BLaER1 (cell line): ENCODE measurements around the gene ARL2BP.

Experiments
- H3K27ac ChIP-seq: shearing (Covaris generic); formaldehyde crosslinking; 2 replicates; pipeline ENCODE4 v1.8.1; 2022
- H3K27me3 ChIP-seq: shearing (Covaris generic); formaldehyde crosslinking; 2 replicates; pipeline ENCODE4 v1.8.1; 2022
- H3K36me3 ChIP-seq: shearing (Covaris generic); formaldehyde crosslinking; 2 replicates; pipeline ENCODE4 v1.8.1; 2022
- H3K4me1 ChIP-seq: shearing (Covaris generic); formaldehyde crosslinking; 2 replicates; pipeline ENCODE4 v1.8.1; 2022
- H3K4me2 ChIP-seq: shearing (Covaris generic); formaldehyde crosslinking; 2 replicates; pipeline ENCODE4 v1.8.1; 2022
- H3K4me3 ChIP-seq: shearing (Covaris generic); formaldehyde crosslinking; 2 replicates; pipeline ENCODE4 v1.8.1; 2022
- H3K9ac ChIP-seq: shearing (Covaris generic); formaldehyde crosslinking; 2 replicates; pipeline ENCODE4 v1.8.1; 2022
- H3K9me3 ChIP-seq: shearing (Covaris generic); formaldehyde crosslinking; 2 replicates; pipeline ENCODE4 v1.8.1; 2022
- H4K20me1 ChIP-seq: shearing (Covaris generic); formaldehyde crosslinking; 2 replicates; pipeline ENCODE4 v1.8.1; 2022
- Cebpa-rat ChIP-seq: shearing (Covaris generic); IDR thresholded peaks from 2 replicates; pipeline ENCODE4 v1.8.1; 2022

The ARL2BP gene

DNA sequence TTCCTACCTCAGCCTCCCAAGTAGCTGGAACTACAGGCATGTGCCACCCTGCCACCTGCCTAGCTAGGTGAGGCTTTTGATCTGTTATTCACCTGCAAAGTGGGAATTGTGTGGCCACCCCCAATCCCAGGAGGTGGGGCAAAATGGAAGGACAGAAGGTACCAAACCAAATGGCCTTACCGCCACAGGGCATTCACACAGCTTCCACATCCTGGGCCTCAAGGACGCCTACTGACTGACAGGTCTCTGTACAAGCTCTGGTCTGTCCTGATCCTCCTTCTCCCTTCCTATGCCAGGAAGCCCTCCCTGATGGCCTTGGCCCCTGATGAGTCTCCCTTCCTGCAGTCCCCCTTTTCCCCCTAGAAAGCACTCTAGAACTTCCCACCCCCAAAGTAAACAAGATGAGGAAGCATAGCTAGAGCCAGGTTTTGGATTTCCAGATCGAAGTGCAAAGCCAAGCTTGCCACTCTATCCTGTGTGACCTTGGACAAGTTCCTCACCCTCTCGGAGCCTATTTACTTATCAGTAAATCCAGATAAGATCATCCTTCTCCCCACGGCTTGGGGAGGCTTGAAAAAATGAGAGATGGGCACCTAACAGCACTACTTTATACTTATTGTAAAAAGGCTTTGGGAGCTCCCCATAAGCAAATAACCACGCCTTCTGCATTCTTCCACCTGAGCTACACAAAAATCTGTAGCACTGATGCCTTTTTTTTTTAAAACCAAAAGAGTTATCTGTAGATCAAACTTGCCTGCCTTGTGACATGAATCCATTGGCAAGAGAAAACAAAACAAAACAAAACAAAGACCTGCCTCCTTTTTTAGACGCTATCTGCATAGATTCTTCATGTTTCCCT is 35.0 kb downstream of the ARL2BP start:
- TF ChIP-seq Cebpa-rat, result no peak
- peaks cover 24% of the 10 kb centered on the region for H3K27me3 ChIP-seq
- H3K27ac ChIP-seq, result no peak overlapping the region
- no peak overlapping the region for H3K4me2 ChIP-seq
- H3K9me3 ChIP-seq, result no peaks in the 10 kb centered on the region
- H3K36me3 ChIP-seq, result no peaks in the 10 kb centered on the region
- H3K9ac ChIP-seq, result no peak overlapping the region
- H3K4me3 ChIP-seq, result no peak overlapping the region
- no peaks in the 10 kb centered on the region for H4K20me1 ChIP-seq
- peaks cover 31% of the 10 kb centered on the region for H3K4me1 ChIP-seq

DNA sequence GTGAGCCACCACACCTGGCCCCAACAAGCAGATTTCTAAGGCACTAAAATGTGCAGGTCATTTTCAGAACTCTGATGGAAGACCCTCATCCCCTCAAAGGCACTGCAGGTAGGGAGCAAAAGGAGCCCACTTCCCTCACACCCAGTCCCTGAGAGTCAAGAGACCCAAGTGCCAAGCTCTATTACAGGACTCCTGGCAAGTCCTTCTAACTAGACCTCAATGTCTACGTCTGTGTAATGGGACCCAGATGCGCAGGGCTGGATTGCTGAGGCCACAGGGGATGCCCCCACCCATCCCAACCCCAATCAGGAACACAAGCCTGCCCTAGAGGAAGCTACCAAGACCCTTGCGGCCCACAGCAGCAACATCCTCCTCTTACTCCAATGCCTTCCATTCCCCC is 36.7 kb downstream of the ARL2BP start:
- Histone ChIP-seq H3K4me3 (no peak overlapping the region), H3K4me2 (no peak overlapping the region), H3K36me3 (no peaks in the 10 kb centered on the region), H3K9me3 (no peaks in the 10 kb centered on the region), H3K27ac (no peak overlapping the region), H3K27me3 (peaks cover 27% of the 10 kb centered on the region), H4K20me1 (no peaks in the 10 kb centered on the region), H3K4me1 (peaks cover 33% of the 10 kb centered on the region), H3K9ac (no peak overlapping the region)
- no peak for TF ChIP-seq Cebpa-rat

DNA sequence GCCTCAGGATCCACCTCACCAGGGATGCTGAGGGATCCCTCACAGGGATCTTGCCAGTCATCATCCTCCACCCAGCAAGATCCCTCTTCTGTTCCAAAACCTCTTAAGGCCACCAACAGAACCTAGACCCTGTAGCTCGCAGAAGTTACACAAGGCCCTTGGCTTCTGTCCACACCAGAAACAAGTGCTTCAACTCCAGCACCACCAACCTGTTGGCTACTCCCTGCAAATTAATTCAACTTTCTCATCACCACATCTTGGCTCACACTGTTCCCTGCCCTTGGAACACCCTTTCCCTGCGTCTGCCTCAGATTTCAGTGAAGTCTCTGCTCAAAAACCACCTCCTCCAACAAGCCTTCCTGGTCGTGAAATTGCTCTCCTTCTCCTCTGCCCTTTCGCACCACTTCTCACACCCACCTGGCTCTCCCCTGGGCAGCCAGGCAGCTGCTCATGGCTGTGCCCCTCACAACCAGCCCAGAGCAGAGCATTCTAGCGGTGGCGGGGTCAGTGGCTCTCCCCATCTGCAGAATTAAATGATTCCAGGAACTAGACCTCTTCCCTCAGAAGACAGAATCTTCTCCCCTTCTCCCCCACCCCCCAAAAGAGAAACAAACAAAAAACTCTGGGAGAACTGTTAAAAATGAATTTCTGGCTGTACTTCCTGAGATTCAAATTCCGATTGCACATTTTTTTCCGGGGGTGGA is 37.6 kb downstream of the ARL2BP start:
- no peaks in the 10 kb centered on the region for H4K20me1 ChIP-seq
- H3K4me2 ChIP-seq, result peak overlapping the region; percentile 94
- H3K4me1 ChIP-seq, result peaks cover 26% of the 10 kb centered on the region
- no peak overlapping the region for H3K9ac ChIP-seq
- H3K9me3 ChIP-seq, result no peaks in the 10 kb centered on the region
- TF ChIP-seq Cebpa-rat, result no peak
- no peak overlapping the region for H3K27ac ChIP-seq
- no peak overlapping the region for H3K4me3 ChIP-seq
- peaks cover 27% of the 10 kb centered on the region for H3K27me3 ChIP-seq
- no peaks in the 10 kb centered on the region for H3K36me3 ChIP-seq

DNA sequence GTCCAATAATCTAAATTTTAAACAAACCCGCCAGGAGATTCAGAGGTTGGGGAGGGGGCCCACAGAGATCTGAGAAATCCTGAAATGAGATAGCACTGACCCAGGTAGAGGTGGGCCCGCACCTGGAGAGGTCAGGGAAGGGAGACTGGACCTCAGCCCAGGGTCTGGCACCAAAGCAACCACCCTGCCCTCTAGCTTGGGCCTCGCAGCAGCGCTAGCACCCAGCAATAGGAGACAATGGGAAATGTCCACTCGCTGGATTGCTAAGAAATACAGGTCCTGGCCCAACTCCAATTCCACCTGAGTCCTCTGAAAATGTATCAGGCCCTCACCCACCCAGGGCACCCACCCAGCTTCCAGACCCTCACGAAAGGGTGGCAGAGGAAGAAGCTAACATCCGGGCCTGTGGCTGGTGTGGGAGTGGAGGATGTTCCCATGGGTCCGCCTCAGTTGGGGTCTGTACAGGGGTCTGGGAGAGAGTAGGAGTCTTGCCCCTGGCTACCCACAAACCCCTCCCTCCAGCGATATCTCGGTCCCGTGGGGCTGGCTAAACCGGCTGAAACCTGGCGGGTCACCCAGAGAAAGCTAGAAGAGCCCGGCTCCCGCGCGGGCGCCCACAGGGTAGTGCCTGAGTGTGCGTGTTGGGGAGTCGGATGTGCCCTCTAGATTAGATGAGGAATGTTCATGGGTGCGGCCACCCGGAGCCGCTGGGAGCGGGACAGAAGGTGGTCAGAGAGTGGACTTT is 38.3 kb downstream of the ARL2BP start:
- no peaks in the 10 kb centered on the region for H3K36me3 ChIP-seq
- H3K9ac ChIP-seq, result no peak overlapping the region
- H3K4me3 ChIP-seq, result no peak overlapping the region
- no peak for TF ChIP-seq Cebpa-rat
- no peaks in the 10 kb centered on the region for H3K9me3 ChIP-seq
- H3K27me3 ChIP-seq, result peaks cover 27% of the 10 kb centered on the region
- H3K4me2 ChIP-seq, result peak overlapping the region; percentile 94
- H3K4me1 ChIP-seq, result peaks cover 22% of the 10 kb centered on the region
- H4K20me1 ChIP-seq, result no peaks in the 10 kb centered on the region
- no peak overlapping the region for H3K27ac ChIP-seq

DNA sequence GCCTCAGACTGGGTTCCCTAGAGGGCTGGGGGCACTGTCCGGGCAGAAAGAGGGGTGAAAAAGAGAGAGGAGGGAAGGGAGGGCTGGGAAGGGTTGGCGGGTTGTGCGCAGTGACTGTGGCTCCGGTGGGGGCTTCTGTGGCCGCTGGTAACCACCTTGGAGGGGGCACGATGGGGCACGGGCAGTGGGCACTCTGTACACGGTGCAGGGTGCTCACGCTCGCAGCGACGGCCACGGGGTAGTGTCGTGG is 38.8 kb downstream of the ARL2BP start:
- Histone ChIP-seq H3K4me2 (peak overlapping the region; percentile 94), H3K27me3 (peaks cover 27% of the 10 kb centered on the region), H3K4me1 (peaks cover 24% of the 10 kb centered on the region), H3K36me3 (no peaks in the 10 kb centered on the region), H4K20me1 (no peaks in the 10 kb centered on the region), H3K9ac (no peak overlapping the region), H3K27ac (no peak overlapping the region), H3K4me3 (peak overlapping the region; percentile 73), H3K9me3 (no peaks in the 10 kb centered on the region)
- no peak for TF ChIP-seq Cebpa-rat

DNA sequence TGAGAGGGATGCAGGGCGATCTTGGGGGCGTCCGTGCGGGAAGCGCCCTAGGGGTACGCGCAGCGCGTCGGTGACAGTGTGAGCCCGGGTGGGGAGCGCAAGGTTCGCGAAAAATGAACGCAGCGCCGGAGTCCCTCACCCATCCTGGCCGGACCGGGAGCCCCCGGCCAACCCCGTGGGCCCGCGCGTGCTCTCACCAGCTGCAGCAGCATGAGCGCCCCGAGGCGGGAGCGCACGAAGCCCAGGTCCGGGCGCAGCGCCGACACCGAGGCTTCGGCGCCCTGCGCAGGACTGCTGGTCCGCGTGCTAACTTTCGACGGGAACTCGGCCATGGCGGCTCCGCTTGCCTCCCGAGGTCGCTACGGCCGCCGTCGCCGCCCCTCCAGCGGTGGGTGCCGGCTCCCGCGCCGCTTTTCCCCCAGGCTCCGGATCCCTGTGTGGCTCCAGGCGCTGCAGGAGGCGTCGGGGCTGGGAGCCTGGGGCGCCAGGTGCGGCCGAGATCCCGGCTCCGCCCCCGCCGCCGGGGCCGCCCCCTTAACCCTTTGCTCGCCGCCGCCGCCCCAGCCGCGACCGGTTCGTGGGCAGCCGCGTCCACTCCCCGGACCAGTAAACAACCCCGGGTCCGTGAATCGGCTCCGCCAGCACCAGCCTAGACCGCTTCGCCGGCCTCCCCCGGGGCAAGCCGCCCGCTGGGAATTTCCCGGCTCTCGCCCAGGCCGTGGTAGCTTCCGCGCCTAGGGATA is 39.3 kb downstream of the ARL2BP start, which contains the start of gene PLLP:
PLLP (minus strand) TSS at position 464 of the 743 bp plus-strand sequence; CDS start at position 332, 132 bp downstream.
- H3K4me1 ChIP-seq, result peaks cover 29% of the 10 kb centered on the region
- H3K4me2 ChIP-seq, result peak within 1 kb of the TSS; percentile 94
- H4K20me1 ChIP-seq, result no peaks in the 10 kb centered on the region
- peak within 1 kb of the TSS; percentile 73 for H3K4me3 ChIP-seq
- peaks cover 27% of the 10 kb centered on the region for H3K27me3 ChIP-seq
- H3K36me3 ChIP-seq, result no peaks in the 10 kb centered on the region
- peak within 1 kb of the TSS; percentile 14; the same call in 1 of the 2 replicates for H3K27ac ChIP-seq
- no peaks in the 10 kb centered on the region for H3K9me3 ChIP-seq
- TF ChIP-seq Cebpa-rat, result no peak
- H3K9ac ChIP-seq, result peak within 1 kb of the TSS; percentile 71

DNA sequence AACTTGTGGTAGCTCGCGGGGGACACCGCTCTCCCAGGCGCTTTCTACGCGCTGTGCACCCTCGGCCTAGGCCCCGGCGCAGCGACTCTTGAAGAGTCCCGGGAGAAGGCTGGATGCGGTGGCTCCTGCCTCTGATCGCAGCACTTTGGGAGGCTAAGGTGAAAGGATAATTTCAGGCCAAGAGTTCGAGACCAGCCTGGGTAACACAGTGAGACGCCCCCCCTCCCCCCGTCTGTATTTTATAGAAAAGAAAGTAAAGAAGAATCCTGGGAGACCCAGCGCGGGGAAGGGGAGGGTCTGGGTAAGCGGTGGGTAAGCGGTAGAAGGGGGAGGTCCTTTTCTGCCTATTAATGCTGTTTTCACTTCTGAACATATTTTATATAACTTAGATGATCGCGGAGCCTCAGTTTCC is 39.9 kb downstream of the ARL2BP start:
- peaks cover 27% of the 10 kb centered on the region for H3K27me3 ChIP-seq
- H4K20me1 ChIP-seq, result no peaks in the 10 kb centered on the region
- H3K9me3 ChIP-seq, result no peaks in the 10 kb centered on the region
- H3K36me3 ChIP-seq, result no peaks in the 10 kb centered on the region
- TF ChIP-seq Cebpa-rat, result no peak
- peak overlapping the region; percentile 14; the same call in 1 of the 2 replicates for H3K27ac ChIP-seq
- H3K9ac ChIP-seq, result peak overlapping the region; percentile 71; the same call in 1 of the 2 replicates
- peaks cover 30% of the 10 kb centered on the region for H3K4me1 ChIP-seq
- H3K4me3 ChIP-seq, result peak overlapping the region; percentile 73
- H3K4me2 ChIP-seq, result peak overlapping the region; percentile 94

DNA sequence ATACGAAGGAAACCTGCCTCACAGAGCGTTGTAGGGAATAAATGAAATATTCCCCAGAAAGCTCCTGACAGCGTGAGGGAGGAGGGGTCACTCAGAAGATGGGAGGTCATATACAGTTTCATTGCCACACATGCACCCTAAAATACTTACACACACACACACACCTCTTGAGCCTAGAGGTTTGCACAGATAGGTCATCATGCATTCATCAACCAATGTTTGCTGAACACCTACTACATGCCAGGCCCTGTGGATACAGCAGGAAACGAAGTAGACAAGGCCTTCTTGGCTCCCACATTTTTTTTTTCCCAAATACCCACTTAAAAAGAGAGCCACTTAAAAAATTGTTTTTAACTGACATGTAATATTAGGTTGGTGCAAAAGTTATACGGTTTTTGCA is 40.3 kb downstream of the ARL2BP start:
- H3K4me2 ChIP-seq, result peak overlapping the region; percentile 94
- no peaks in the 10 kb centered on the region for H3K9me3 ChIP-seq
- no peak for TF ChIP-seq Cebpa-rat
- H3K4me3 ChIP-seq, result no peak overlapping the region
- H4K20me1 ChIP-seq, result no peaks in the 10 kb centered on the region
- peaks cover 30% of the 10 kb centered on the region for H3K4me1 ChIP-seq
- peaks cover 27% of the 10 kb centered on the region for H3K27me3 ChIP-seq
- no peak overlapping the region for H3K27ac ChIP-seq
- H3K36me3 ChIP-seq, result no peaks in the 10 kb centered on the region
- no peak overlapping the region for H3K9ac ChIP-seq
